ENCODE measurements around the gene DLG2.

DNA sequence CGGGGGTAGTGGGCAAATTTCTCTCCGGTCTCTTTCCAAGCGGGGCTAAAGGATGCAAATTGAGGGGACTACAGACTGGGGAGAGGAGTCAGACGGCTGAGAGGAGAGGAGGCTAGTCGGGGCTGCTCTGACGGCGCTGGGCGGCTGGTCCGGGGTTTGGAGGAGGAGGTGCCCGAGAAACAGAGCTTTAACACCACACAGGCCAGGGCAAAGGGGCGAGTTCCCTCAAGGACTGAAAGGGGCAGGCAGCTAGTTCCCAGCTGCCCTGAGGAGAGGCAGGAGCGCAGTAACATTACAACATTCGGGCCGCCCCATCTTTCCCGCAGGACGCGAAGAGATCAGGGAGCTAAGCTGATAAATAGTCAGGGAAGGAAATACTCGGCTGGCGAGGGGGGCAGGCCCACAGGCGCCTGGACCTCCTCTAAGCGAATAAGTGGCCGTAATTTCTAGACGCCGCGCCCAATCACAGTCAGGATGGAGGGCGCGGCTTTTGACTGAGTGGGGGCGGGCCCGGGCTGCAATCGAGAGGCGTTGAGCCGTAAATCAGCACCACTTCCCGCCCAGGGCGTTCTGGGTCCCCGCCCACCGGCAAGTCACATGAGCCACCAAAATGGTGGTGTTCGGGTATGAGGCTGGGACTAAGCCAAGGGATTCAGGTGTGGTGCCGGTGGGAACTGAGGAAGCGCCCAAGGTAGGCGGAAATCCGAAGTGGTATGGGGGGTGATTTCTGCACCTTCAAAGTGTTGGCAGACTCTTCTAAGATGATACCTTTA, 1.0 kb upstream of the DLG2 start, which contains the start of gene TMEM126B:
- peak; percentile 90 to 93 for TF ChIP-seq POLR2A (IDR thresholded peaks at IDR 0.05)
- TF ChIP-seq, protein P1, sequence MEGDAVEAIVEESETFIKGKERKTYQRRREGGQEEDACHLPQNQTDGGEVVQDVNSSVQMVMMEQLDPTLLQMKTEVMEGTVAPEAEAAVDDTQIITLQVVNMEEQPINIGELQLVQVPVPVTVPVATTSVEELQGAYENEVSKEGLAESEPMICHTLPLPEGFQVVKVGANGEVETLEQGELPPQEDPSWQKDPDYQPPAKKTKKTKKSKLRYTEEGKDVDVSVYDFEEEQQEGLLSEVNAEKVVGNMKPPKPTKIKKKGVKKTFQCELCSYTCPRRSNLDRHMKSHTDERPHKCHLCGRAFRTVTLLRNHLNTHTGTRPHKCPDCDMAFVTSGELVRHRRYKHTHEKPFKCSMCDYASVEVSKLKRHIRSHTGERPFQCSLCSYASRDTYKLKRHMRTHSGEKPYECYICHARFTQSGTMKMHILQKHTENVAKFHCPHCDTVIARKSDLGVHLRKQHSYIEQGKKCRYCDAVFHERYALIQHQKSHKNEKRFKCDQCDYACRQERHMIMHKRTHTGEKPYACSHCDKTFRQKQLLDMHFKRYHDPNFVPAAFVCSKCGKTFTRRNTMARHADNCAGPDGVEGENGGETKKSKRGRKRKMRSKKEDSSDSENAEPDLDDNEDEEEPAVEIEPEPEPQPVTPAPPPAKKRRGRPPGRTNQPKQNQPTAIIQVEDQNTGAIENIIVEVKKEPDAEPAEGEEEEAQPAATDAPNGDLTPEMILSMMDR (IDR thresholded peaks at IDR 0.05): no peak

All from uterus (tissue), 2 donors.